Measurements from ENCODE around the gene IPO7.

The IPO7 gene

DNA sequence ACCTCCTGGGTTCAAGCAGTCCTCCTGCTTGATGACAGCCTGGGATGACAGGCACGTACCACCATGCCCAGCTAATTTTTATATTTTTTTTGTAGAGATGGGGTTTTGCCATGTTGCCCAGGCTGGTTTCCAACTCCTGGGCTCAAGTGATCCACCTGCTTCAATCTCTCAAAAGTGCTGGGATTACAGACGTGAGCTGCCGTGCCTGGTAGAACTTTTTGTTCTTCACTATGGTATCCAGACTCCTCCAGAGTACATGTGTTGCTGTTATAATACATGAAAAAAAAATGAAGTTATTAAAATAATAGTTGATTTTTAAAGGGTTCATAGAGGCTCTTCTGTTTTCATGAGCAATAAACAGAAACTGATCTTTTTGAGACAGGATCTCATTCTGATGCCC, 105.9 kb downstream of the IPO7 start:
- no peak for DNase-seq (ENCODE audit: low read depth in 2 of 2)

DNA sequence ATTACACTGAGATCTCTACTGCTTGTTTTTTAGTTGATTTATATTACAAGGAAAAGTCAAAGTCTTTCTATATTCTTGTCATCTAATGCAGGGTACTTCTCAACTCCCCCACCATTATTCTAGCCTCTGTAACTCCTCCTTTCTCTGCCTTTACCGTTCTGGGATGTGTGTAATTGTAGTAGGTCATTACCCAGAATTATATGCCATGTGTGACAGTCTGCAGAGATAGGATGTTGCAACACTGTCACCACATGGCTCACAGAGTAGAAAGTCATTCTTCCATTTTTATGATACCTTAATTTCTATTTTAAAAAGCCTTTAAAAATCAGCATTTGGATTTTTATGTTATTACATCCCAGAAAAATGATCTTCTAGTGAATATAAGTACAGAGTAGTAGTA, 109.0 kb downstream of the IPO7 start:
- no peak for DNase-seq (ENCODE audit: low read depth in 2 of 2)

DNA sequence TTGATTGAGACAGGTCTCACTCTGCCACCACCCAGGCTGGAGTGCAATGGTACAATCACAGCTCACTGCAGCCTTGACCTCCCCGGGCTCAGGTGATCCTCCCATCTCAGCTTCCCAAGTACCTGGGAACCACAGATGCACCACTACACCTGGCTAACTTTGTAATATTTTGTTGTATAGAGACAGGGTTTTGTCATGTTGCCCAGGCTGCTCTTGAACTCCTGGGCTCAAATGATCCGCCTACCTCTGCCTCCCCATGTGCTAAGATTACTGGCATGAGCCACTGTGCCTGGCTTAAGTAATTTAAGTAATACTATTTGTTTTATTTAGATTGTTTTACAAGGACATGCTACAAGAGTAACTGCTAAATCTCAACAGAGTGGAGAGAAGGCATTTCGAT, 109.9 kb downstream of the IPO7 start:
- DNase-seq (ENCODE audit: low read depth in 2 of 2): no peak

DNA sequence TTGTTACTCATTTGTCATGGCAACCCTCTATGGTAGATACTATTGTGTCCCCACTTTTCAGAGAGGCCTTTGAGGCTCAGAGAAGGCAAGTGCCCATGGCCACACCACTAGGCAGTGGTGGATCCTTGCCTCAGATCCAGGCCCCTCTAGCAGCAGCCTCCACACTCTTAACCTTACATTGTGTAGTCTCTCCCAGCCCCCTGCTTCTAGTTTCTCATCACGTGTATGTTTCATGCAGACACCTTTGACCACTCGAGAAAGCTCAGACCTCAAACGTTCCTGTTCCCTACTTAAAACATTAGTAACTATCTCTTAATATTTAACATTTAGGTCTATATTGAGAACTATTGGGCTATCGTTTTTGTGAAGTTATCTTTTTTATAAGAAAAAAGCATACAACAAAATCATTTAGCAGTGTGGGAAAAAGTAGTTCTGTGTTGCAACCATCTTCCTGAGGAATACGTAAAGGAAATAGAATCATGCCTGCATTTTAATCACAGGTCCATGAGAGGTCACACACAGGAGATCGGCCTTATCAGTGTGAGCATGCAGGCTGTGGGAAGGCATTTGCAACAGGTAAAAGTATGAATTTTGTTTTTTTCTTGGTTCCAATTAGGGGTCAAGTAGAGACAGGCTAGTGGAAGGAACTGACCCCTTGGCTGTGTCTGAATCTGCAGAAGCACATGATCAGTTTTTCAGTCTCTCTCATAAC, 111.5 kb downstream of the IPO7 start:
- DNase-seq (ENCODE audit: low read depth in 2 of 2): no peak
